ENCODE data around the gene TOX3. TPM values are rescaled to one million over a fixed set of nuclear protein-coding genes. Genes with fewer than 3 reads are reported as not detected.

Gene TOX3
- total RNA-seq, 1 experiment from 2014 or later, result 20.2 TPM

DNA sequence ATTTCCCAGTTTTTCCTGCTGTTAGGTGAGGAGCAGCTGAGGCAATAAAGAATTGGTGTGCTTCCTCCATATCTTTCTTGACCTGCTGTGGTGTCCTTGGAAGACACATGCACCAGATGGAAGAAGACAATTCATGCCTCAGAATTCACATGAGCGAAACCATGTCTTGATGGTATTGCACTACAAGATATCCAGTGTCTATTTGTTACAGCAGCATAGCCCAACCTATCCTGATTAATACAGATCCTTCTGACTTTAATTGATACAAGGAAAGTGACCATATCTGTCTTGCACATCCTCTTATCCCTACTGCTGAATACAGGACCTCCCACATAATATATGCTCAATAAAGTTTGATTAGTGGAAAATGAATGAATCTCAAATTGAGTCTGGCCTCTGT lies 9.1 kb upstream of the TOX3 start:
- Histone ChIP-seq H3K56ac (ENCODE audit: insufficient read length, low read depth, low read length) (no peak overlapping the region), H3K9ac (ENCODE audit: extremely low read depth, insufficient read length, low read length) (no peak overlapping the region), H4K91ac (ENCODE audit: insufficient read length, low read depth, low read length) (no peak overlapping the region), H4K8ac (replicated peaks; ENCODE audit: insufficient read length, low read depth, low read length) (no peak overlapping the region), H4K20me1 (ENCODE audit: control insufficient read depth, insufficient read depth, insufficient read length) (no peaks in the 10 kb centered on the region), H3K27me3 (ENCODE audit: insufficient read depth, low read length) (0 out of 2 replicates have a peak, but pooled peaks cover under 1% of the 10 kb centered on the region), H3K14ac (ENCODE audit: insufficient read depth, low read length) (no peak overlapping the region), H3T11ph (ENCODE audit: low read length) (no peak overlapping the region), H2AK5ac (ENCODE audit: insufficient read length, low read length) (no peak overlapping the region), H3K23me2 (ENCODE audit: insufficient read length, low read depth, low read length, poor library complexity, severe bottlenecking) (no peaks in the 10 kb centered on the region), H3K18ac (ENCODE audit: insufficient read length, low read depth, low read length) (no peak overlapping the region), H2BK120ac (ENCODE audit: low read depth, low read length, poor library complexity, severe bottlenecking) (no peak overlapping the region), H3K9me3 (ENCODE audit: control insufficient read depth, low read depth, low read length) (no peaks in the 10 kb centered on the region), H3K79me2 (ENCODE audit: insufficient read depth, low read length) (no peaks in the 10 kb centered on the region), H3K27ac (ENCODE audit: insufficient read length, low read depth, low read length) (no peak overlapping the region), H2BK20ac (ENCODE audit: low read depth, low read length, poor library complexity, severe bottlenecking) (no peak overlapping the region), H2AFZ (ENCODE audit: low read length) (no peak overlapping the region), H2BK12ac (ENCODE audit: insufficient read length, low read depth, low read length) (no peak overlapping the region), H3K4me1 (ENCODE audit: insufficient read depth, low read length) (0 out of 2 replicates have a peak, but pooled peaks cover 2% of the 10 kb centered on the region), H4K5ac (ENCODE audit: insufficient read length, low read depth, low read length) (no peak overlapping the region), H2BK5ac (ENCODE audit: insufficient read length, low read length) (no peak overlapping the region), H2BK15ac (ENCODE audit: low read depth, low read length) (no peak overlapping the region), H3K79me1 (ENCODE audit: insufficient read depth, low read depth, low read length, poor library complexity, severe bottlenecking) (no peaks in the 10 kb centered on the region), H3K4me2 (ENCODE audit: insufficient read depth, insufficient read length, low read length) (no peak overlapping the region), H3K23ac (ENCODE audit: insufficient read length, low read depth, low read length) (no peak overlapping the region), H3K4ac (ENCODE audit: low read depth, low read length) (no peak overlapping the region)
- H3K4me1 Mint-ChIP-seq, result peaks cover 38 to 48% of the 10 kb centered on the region in 2 experiments
- WGBS (ENCODE audit: extremely low coverage, insufficient read length, low lambda C conversion rate), result no CpG with 5 or more reads among the region's 1 CpG
- peaks cover 28% of the 10 kb centered on the region for H3K27me3 Mint-ChIP-seq (ENCODE audit: low read depth)
- no peak overlapping the region for H3K4me3 Mint-ChIP-seq
- H3K27ac Mint-ChIP-seq, result no peak overlapping the region
- H3K9me3 Mint-ChIP-seq, result peaks cover 4 to 12% of the 10 kb centered on the region in 2 experiments; a peak in 4 of 5 replicates
- TF ChIP-seq CTCF (conservative IDR thresholded peaks at IDR 0.05), result no peak
- no peak for DNase-seq
- H3K36me3 Mint-ChIP-seq (ENCODE audit: insufficient read depth in 1 of 3, low read depth in 3 of 3), result peaks cover 0 to 35% (median 0%) of the 10 kb centered on the region in 3 experiments; a peak in 3 of 7 replicates

Measured in H9 (cell line).